T47D (cell line): ENCODE results near the gene SHH.

ENCODE experiments used
- DNase-seq, 2 experiments: peaks; one replicate each; pipeline versions ENCODE4 v3.0.0 to v3.0.0-alpha.2; 2011 to 2012; ENCODE audit warnings: low read depth in 1 of 2, low spot score in 1 of 2
- JUND ChIP-seq: IDR thresholded peaks from 2 replicates; pipeline ENCODE4 v1.6.1; 2012; ENCODE audit warnings: low read depth
- in situ Hi-C: cut with HindIII; loops from 2 replicates; pipeline ENCODE4 v1.10.0; 2016; ENCODE audit warnings: low sequenced_read_pairs, low pct_unique_long_range_greater_than_20kb

SHH gene

DNA sequence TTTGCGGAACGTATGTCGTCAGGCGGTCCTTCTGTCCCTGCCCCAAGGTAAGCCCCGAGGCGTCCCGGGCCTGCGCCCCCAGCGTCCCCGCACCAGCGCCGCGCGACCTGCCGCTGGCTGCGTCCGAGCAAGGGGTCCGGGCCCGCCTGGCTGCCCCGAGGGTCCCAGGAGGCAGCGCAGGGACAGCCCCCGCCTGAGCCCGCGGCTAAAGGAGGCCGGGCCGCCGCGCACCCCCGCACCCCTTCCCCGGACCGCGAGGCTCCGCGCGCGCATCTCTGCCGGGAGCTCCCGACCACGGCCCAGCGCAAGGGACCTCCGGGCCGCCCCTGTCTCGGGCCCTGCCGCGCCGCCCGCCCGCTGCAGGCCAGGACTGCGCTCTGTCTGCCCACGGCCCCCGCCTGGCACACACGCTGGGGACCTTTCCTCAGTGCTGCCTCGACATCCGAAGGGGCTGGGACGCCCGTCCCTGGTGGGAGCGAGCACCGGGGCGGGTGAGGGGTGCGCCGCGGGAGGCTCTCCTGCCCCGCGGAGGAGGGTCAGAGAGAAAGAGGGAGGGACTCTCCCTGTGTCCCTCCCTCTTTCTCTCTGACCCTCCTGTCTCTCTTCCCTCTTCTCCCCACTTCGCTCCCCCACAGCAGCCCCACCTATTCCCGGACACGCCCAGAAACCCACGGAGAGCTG lies 25.0 kb downstream of the SHH start:
- no peak for DNase-seq
- in situ Hi-C loops: no loop called here
- TF ChIP-seq JUND: no peak

DNA sequence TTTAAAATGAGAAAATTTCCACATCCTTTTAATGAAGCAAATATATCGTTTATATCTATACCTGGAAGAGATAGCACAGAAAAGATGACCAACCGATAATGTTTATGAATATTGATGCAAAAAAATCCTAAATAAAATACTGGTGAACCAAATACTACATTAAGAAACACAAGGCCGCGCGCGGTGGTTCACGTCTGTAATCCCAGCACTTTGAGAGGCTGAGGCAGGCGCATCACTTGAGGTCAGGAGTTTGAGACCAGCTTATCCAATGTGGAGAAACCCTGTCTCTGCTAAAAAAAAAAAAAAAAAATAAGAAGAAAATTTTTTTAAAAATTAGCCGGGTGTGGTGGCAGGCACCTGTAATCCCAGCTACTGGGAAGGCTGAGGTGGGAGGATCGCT lies 25.8 kb downstream of the SHH start:
- no peak for TF ChIP-seq JUND
- DNase-seq: no peak
- in situ Hi-C loops: no loop called here

GRCh38 chr7:155785536-155785935 lies 26.7 kb downstream of the SHH start:
- no peak for TF ChIP-seq JUND
- in situ Hi-C loops: no loop called here
- DNase-seq: no peak

GRCh38 chr7:155782466-155782865 lies 29.8 kb downstream of the SHH start:
- no peak for TF ChIP-seq JUND
- in situ Hi-C loops: no loop called here

GRCh38 chr7:155781433-155781832 lies 30.8 kb downstream of the SHH start:
- in situ Hi-C loops: no loop called here
- no peak for TF ChIP-seq JUND
- DNase-seq: no peak

More at GRCh38 chr7:155782466-155782865, 29.8 kb downstream of the SHH start:
- DNase-seq: no peak

DNA sequence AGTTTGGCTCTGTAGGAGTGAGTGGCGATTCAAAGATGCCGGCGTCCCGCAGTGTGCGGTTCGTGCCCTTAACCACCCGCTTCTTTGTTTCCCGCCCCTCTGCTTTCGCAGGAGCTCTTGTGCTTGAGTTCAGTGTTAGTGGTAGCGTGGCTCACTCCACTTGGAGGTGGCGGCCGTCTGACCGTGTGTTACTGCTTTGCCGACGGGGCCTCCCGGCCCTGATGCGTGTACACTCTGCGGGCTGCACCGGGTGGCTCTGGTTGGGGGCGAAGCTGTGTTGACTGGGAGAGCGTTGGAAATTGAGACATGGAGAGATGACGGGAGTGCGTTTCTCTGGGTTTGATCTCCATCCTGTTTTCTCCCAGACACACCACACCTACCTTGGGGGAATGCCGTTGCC lies 31.4 kb downstream of the SHH start:
- in situ Hi-C loops: no loop called here
- TF ChIP-seq JUND: no peak
- no peak for DNase-seq

DNA sequence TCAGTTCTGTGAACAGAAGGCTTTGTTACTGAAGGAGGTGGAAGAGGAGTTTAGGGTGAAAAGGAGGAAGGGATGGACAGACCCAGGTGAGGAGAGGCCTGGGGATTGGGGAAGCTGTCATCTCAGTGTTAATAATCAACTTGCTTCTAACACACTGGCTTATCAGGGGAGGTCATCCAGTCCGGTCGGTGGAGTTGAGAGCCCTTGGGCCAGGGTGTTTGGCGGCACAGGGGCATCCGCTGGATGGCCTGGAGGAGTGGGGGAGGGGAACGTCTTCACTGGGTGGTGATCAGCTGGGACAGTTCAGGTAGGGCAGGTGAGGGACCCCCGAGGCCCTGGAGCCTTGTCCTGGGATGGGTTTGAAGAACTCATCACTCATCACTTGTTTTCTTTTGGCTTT lies 33.9 kb downstream of the SHH start:
- no peak for DNase-seq
- no peak for TF ChIP-seq JUND
- in situ Hi-C loops: no loop called here

DNA sequence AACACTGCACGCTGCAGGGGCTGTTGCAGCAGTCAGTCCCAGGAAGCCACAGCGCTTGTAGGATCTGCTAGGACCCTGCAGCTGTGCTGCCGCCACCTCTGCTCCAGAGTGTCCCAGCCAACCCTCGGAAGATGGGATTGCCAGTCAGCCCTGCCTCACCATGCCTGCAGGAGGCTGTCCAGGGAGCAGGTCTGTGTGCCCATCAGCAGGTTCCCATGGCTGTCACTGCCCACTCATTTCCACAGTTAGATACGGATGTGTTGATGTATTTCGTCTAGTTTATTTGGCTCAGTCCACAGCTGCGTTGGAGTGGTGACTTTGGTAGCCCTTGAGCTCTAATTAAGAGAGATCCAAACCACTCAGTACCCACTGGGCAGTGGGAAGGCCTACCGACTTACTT lies 35.7 kb downstream of the SHH start:
- in situ Hi-C loops: no loop called here
- DNase-seq: no peak
- no peak for TF ChIP-seq JUND

DNA sequence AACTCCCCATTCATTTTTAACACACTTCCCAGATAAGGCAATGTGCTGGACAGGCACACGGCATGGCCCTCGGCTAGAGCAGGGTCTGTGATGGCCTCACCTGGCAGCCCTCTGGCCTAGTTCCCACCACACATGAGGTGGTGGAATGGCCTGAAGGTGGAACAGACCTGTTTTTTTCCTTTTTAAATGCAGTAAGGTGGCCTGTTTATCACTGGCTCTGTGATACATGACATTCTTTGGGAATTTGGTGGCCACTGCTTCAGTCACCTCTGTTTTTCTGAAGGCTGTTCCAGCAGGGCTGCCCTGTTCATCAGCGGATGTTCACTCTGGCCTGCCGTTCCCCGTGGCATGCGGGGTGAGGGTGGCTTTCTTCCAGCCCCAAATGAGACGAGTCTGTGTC lies 36.6 kb downstream of the SHH start:
- DNase-seq: no peak
- in situ Hi-C loops: no loop called here
- no peak for TF ChIP-seq JUND

DNA sequence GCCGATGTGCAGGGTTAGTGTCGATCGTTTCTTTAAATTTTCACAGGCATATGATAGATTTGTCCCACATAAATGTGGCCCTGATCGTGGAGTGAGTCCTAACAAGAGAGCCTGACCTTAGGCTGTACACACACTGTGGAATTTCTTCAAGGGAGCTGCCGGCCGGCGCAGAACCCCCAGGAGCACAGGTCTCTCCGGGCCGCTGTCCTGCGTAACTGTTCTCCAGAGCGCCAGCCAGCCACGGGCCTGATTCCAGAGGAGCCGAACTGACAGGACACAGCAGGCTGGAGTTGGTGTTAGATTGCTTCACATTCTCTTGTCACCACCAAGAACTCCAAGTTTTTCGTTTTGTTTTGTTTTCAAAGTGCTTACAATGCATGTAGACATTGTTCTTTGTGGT lies 37.3 kb downstream of the SHH start:
- no peak for TF ChIP-seq JUND
- no peak for DNase-seq
- in situ Hi-C loops: no loop called here

- no peak for DNase-seq
- in situ Hi-C loops: no loop called here
- TF ChIP-seq JUND: no peak
Measured at GRCh38 chr7:155773531-155773930, 38.7 kb downstream of the SHH start.

DNA sequence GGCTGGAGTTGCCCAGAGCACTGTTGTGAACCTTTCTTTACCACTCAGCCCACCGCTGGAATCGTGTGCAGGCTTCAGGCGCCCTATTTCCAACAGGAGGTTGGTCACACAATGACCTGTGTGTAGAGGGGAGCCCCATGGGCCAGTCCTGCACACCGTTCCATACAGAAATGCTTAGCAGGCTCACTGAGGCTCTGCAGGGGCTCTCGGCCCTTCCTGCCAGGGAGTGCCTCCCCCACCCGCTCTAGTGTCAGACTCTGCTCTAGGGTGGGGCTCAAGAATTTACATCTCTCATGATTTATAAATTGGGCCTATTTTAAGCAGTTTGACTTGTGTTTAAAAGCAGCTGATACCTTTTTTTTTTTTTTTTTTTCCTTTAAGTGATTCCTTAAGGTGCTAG lies 42.0 kb downstream of the SHH start:
- in situ Hi-C loops: no loop called here
- TF ChIP-seq JUND: no peak
- no peak for DNase-seq

GRCh38 chr7:155769701-155770100 lies 42.6 kb downstream of the SHH start:
- no peak for DNase-seq
- in situ Hi-C loops: no loop called here
- no peak for TF ChIP-seq JUND

DNA sequence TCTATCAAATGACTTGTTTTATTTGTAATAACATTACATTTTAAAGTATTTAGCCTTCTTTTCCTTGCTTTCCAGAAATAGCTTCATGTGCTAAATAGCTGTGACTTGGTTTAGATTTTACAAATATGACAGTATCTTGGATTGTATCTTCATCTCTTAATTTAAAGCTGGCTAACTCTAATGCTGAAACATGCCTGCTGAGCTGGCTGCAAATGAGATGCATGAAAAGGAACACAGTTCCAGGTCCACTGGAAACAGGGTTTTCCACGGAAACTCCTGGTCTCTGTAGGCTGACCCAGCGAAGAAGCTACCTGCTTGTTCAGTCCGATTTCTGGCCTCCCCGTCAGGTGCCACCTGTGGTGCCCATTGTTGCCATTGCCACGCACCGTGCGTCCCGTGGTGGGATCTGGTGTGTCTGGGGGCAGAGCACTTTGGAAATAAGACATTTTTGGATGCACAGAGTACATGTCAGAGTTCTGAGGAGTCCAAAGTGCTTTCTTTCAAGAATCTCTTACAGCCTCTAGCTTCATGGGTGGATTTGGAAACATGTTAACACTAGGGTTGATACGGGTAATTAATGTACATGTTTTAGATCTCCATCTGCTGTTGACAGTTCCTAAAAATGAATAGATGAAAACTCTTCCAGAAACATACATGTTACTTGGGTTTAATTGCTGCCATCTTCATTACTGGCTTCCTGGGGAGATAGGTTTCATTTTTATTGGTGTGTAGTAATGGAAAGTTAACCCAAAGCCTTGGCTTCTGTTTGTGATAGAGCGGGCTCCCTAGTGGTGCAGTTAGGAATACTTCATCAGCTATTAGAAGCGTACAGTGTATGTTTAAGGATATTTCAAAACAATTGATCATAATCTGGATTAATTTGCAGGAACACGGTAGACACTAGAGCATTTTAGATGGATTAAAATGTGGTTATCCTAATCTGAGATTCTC lies 45.0 kb downstream of the SHH start:
- no peak for TF ChIP-seq JUND
- no peak for DNase-seq
- in situ Hi-C loops: no loop called here
